ENCODE results near the gene DDX23. TPM values are rescaled to one million over a fixed set of nuclear protein-coding genes. Genes with fewer than 3 reads are reported as not detected.

The DDX23 gene
- total and polyA plus RNA-seq, 10 donors, result 33.1 to 104 (median 83.5) TPM

- H3K27me3 ChIP-seq (replicated peaks in 1 of 7), result peaks cover 0 to 43% (median 5%) of the 10 kb centered on the region in 7 donors
- peak overlapping the region; percentile 44 to 88 (median 66) for H3K4me3 ChIP-seq
- no peaks in the 10 kb centered on the region for H3K9me3 ChIP-seq
- H3K4me1 ChIP-seq, result peaks cover 1 to 57% (median 36%) of the 10 kb centered on the region in 6 donors
- 18 to 29% (median 20%) methylated on average over 21 to 37 of the region's 37 CpGs for WGBS, 5 donors
- peak overlapping the region in 4 of 8 donors; percentile 7 to 64 (median 40) for H3K27ac ChIP-seq
- intact Hi-C loops (cut with DNase I; ENCODE audit: low total_unique reads), result no loop called here
- DNase-seq, result no peak
- TF ChIP-seq POLR2AphosphoS5 (IDR thresholded peaks at IDR 0.05), result no peak
- TF ChIP-seq CTCF (IDR thresholded peaks at IDR 0.05 in 8 of 11, conservative IDR thresholded peaks at IDR 0.05 in 3 of 11), result peak in 1 of 11 experiments; percentile 45
- TF ChIP-seq POLR2A (IDR thresholded peaks at IDR 0.05), result no peak
- H3K36me3 ChIP-seq, result no peaks in the 10 kb centered on the region
Measured at GRCh38 chr12:48818831-48819590, 33.0 kb downstream of the DDX23 start.

GRCh38 chr12:48817873-48818830, 33.8 kb downstream of the DDX23 start, which contains the start of gene CACNB3:
Gene CACNB3, plus strand, starts transcription at chr12:48818496. Its CDS starts 434 bp downstream, at chr12:48818930.
- TF ChIP-seq POLR2AphosphoS5 (IDR thresholded peaks at IDR 0.05) (peak; percentile 17 to 57 (median 56)), POLR2A (IDR thresholded peaks at IDR 0.05) (no peak)
- H3K27me3 ChIP-seq (replicated peaks in 1 of 7), result peaks cover 0 to 43% (median 5%) of the 10 kb centered on the region in 7 donors
- H3K4me3 ChIP-seq, result peak within 1 kb of the TSS; percentile 44 to 88 (median 66)
- H3K27ac ChIP-seq, result peak within 1 kb of the TSS in 4 of 8 donors; percentile 7 to 64 (median 40)
- H3K4me1 ChIP-seq, result peaks cover 2 to 66% (median 42%) of the 10 kb centered on the region in 6 donors
- WGBS, 5 donors, result 0 to 1% (median 1%) methylated on average over 62 to 79 of the region's 79 CpGs
- intact Hi-C loops (cut with DNase I; ENCODE audit: low total_unique reads), result no loop called here
- no peaks in the 10 kb centered on the region for H3K9me3 ChIP-seq
- no peaks in the 10 kb centered on the region for H3K36me3 ChIP-seq
- DNase-seq, result peak; percentile 93

- H3K36me3 ChIP-seq, result no peaks in the 10 kb centered on the region
- peaks cover 0 to 43% (median 5%) of the 10 kb centered on the region in 7 donors for H3K27me3 ChIP-seq (replicated peaks in 1 of 7)
- WGBS, 5 donors, result 88 to 100% (median 96%) methylated on average over 3 of the region's 3 CpGs
- no peak for DNase-seq
- peaks cover 2 to 80% (median 49%) of the 10 kb centered on the region in 6 donors for H3K4me1 ChIP-seq
- H3K9me3 ChIP-seq, result no peaks in the 10 kb centered on the region
- no peak for TF ChIP-seq CTCF (IDR thresholded peaks at IDR 0.05 in 8 of 11, conservative IDR thresholded peaks at IDR 0.05 in 3 of 11)
- peak overlapping the region in 2 of 8 donors; percentile 84 to 87 for H3K27ac ChIP-seq
- intact Hi-C loops (cut with DNase I; ENCODE audit: low total_unique reads), result no loop called here
- peak overlapping the region in 3 of 8 donors; percentile 69 to 95 (median 93) for H3K4me3 ChIP-seq
Measured at GRCh38 chr12:48816143-48816854, 35.7 kb downstream of the DDX23 start.

Data from spleen (tissue), 11 donors.